Uterus (tissue), 2 donors: Measurements from ENCODE around the gene SLC17A5.

ENCODE experiments used
- POLR2A ChIP-seq, 2 donors: fragments of 450-650 bp; IDR thresholded peaks; one replicate each; pipeline ENCODE4 v1.6.1; 2016; ENCODE audit warnings: antibody characterized with exemption in 2 of 2, mild to moderate bottlenecking in 1 of 2, moderate library complexity in 1 of 2
- TF ChIP-seq, protein P1 (sequence below), 4 experiments: fragments of 200-600 bp in 2 of 4; fragments of 450-650 bp in 2 of 4; sonication (generic) in 2 of 4; IDR thresholded peaks; one replicate each; pipeline ENCODE4 v1.5.1; 2016 to 2019; ENCODE audit warnings: antibody characterized with exemption in 4 of 4, mild to moderate bottlenecking in 2 of 4, moderate library complexity in 1 of 4

DNA sequence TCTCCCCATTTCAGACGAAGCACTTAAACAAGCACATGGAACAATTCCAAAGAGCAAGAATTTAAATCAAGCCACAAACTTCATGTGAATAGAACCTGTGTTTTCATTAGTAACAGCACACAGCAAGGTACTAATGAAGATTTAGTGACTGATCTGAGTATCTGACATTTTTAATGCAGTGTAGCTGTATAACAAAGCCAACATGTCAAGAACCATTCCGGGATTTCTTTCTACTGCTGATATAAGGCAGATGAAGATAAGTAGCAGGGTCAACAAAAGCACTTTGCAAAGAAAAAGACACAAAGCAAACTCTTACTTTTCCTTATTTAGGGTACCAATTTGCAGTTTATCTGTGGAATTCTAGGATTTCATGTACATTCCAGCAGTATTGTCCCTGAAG is 11.3 kb downstream of the SLC17A5 start:
- TF ChIP-seq, protein P1, sequence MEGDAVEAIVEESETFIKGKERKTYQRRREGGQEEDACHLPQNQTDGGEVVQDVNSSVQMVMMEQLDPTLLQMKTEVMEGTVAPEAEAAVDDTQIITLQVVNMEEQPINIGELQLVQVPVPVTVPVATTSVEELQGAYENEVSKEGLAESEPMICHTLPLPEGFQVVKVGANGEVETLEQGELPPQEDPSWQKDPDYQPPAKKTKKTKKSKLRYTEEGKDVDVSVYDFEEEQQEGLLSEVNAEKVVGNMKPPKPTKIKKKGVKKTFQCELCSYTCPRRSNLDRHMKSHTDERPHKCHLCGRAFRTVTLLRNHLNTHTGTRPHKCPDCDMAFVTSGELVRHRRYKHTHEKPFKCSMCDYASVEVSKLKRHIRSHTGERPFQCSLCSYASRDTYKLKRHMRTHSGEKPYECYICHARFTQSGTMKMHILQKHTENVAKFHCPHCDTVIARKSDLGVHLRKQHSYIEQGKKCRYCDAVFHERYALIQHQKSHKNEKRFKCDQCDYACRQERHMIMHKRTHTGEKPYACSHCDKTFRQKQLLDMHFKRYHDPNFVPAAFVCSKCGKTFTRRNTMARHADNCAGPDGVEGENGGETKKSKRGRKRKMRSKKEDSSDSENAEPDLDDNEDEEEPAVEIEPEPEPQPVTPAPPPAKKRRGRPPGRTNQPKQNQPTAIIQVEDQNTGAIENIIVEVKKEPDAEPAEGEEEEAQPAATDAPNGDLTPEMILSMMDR (IDR thresholded peaks at IDR 0.05) = no peak
- no peak for TF ChIP-seq POLR2A (IDR thresholded peaks at IDR 0.05)
